Choroid plexus epithelial cell (primary cell): Measurements from ENCODE around the gene CST5.

Source experiments
- DNase-seq: peaks from one replicate; pipeline ENCODE4 v3.0.0-alpha.2; 2010; ENCODE audit warnings: low read depth
- H3K4me3 ChIP-seq: 2 replicates; pipeline ENCODE4 v1.5.1; 2011; ENCODE audit warnings: low read depth, mild to moderate bottlenecking, control low read depth, low read length, moderate library complexity
- CTCF ChIP-seq: conservative IDR thresholded peaks from 2 replicates; pipeline ENCODE4 v1.5.1; 2011; ENCODE audit warnings: low read depth, mild to moderate bottlenecking, control low read depth, inconsistent platforms, low read length, moderate library complexity

Gene CST5

GRCh38 chr20:23877524-23877923 is 2.0 kb downstream of the CST5 start:
- DNase-seq = no peak
- no peak for TF ChIP-seq CTCF
- no peak overlapping the region for H3K4me3 ChIP-seq

- no peak overlapping the region for H3K4me3 ChIP-seq
- no peak for TF ChIP-seq CTCF
Observed at GRCh38 chr20:23875606-23876237, 3.8 kb downstream of the CST5 start.

GRCh38 chr20:23874747-23875146 is 4.8 kb downstream of the CST5 start:
- no peak for DNase-seq
- no peak for TF ChIP-seq CTCF

More at GRCh38 chr20:23875606-23876237, 3.8 kb downstream of the CST5 start:
- DNase-seq = no peak

GRCh38 chr20:23873370-23874015 is 6.1 kb downstream of the CST5 start:
- no peak for DNase-seq
- TF ChIP-seq CTCF = no peak
- no peak overlapping the region for H3K4me3 ChIP-seq

More at GRCh38 chr20:23874747-23875146, 4.8 kb downstream of the CST5 start:
- no peak overlapping the region for H3K4me3 ChIP-seq

- no peak for TF ChIP-seq CTCF
- DNase-seq = no peak
- H3K4me3 ChIP-seq = no peak overlapping the region
Observed at GRCh38 chr20:23872065-23872464, 7.5 kb downstream of the CST5 start.

GRCh38 chr20:23870461-23870860 is 9.1 kb downstream of the CST5 start:
- no peak for DNase-seq
- TF ChIP-seq CTCF = no peak
- H3K4me3 ChIP-seq = no peak overlapping the region

- H3K4me3 ChIP-seq = no peak overlapping the region
- no peak for DNase-seq
- TF ChIP-seq CTCF = no peak
Observed at GRCh38 chr20:23869520-23869919, 10.0 kb downstream of the CST5 start.
